Common myeloid progenitor, CD34-positive (primary cell): ENCODE measurements around the gene SRD5A2.

Experiments used
- CTCF ChIA-PET: fragments of 350-600 bp; sonication (Branson Sonifier 250); formaldehyde crosslinking; loops from one replicate; lab custom pipeline; 2021; ENCODE audit warnings: antibody characterized with exemption; lab: Charles Lee
- POLR2A ChIA-PET: fragments of 350-600 bp; sonication (Branson Sonifier 250); formaldehyde crosslinking; loops from one replicate; lab custom pipeline; 2021; ENCODE audit warnings: antibody characterized with exemption; lab: Charles Lee
- DNase-seq, 3 donors: peaks; one replicate each; pipeline versions ENCODE4 v3.0.0 to v3.0.0-alpha.2; 2013
- H3K27ac ChIP-seq, 2 experiments: 1 replicate in 1 of 2; 2 replicates in 1 of 2; pipeline ENCODE4 v1.7.0; 2013; ENCODE audit warnings: inconsistent platforms in 2 of 2, low read length in 2 of 2, mild to moderate bottlenecking in 2 of 2, low read depth in 1 of 2, moderate library complexity in 1 of 2; ENCODE audit not compliant: severe bottlenecking in 2 of 2, insufficient read depth in 1 of 2, poor library complexity in 1 of 2
- H3K27me3 ChIP-seq, 5 experiments: replicated peaks in 2 of 5; 1 replicate in 3 of 5; 2 replicates in 2 of 5; pipeline versions ENCODE4 v1.6.1 to v1.7.0; 2013; ENCODE audit warnings: low read length in 4 of 5, mild to moderate bottlenecking in 2 of 5, moderate library complexity in 2 of 5, inconsistent platforms in 1 of 5; ENCODE audit not compliant: insufficient read depth in 5 of 5, control insufficient read depth in 4 of 5
- H3K36me3 ChIP-seq, 4 experiments: 1 replicate in 2 of 4; 2 replicates in 2 of 4; pipeline versions ENCODE4 v1.6.1 to v1.7.0; 2013; ENCODE audit warnings: low read length in 3 of 4, control low read depth in 1 of 4, mild to moderate bottlenecking in 1 of 4; ENCODE audit not compliant: control insufficient read depth in 4 of 4, insufficient read depth in 4 of 4
- H3K4me1 ChIP-seq, 4 experiments: 1 replicate in 3 of 4; 2 replicates in 1 of 4; pipeline versions ENCODE4 v1.6.1 to v1.7.1; 2013; ENCODE audit warnings: low read length in 3 of 4, mild to moderate bottlenecking in 3 of 4, control low read depth in 1 of 4, inconsistent platforms in 1 of 4, moderate library complexity in 1 of 4; ENCODE audit not compliant: control insufficient read depth in 4 of 4, insufficient read depth in 4 of 4; ENCODE audit errors: control extremely low read depth in 1 of 4
- H3K4me3 ChIP-seq, 7 experiments: 1 replicate in 4 of 7; 2 replicates in 3 of 7; pipeline versions ENCODE4 v1.5.1 to v1.7.0; 2013; ENCODE audit warnings: mild to moderate bottlenecking in 7 of 7, low read length in 6 of 7, moderate library complexity in 6 of 7, inconsistent platforms in 2 of 7, low read depth in 2 of 7, control low read depth in 1 of 7; ENCODE audit not compliant: insufficient read depth in 4 of 7, control insufficient read depth in 1 of 7; ENCODE audit errors: extremely low read depth in 1 of 7
- H3K9me3 ChIP-seq, 5 experiments: 1 replicate in 4 of 5; 2 replicates in 1 of 5; pipeline versions ENCODE4 v1.6.1 to v1.7.1; 2013; ENCODE audit warnings: low read length in 4 of 5, mild to moderate bottlenecking in 2 of 5, inconsistent platforms in 1 of 5, low read depth in 1 of 5, moderate library complexity in 1 of 5; ENCODE audit not compliant: control insufficient read depth in 4 of 5, insufficient read depth in 2 of 5; ENCODE audit errors: control extremely low read depth in 1 of 5
- WGBS: methylation state at CpG from one replicate; pipeline ENCODE4 v1.1.5; 2013; ENCODE audit not compliant: insufficient coverage; 5-methylcytosine and 5-hydroxymethylcytosine counted together

Gene SRD5A2

DNA sequence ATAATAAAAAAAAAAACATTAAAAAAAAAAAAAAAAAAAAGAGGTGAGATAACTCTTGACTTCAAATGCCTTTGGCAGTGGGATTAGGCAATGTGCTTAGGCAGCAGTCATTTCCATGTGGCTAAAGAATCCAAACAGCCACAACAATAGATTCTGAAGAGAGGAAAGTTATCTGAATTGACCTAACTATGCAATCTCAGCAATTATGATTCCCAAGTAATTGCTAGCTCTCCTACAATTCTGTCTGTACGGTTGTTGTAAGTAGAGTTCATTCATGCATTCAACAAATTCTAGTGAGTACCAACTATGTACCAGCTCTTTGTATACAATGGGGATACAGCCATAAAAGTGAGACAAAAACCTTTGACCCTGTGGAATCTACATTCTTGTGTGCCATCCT lies 3.6 kb downstream of the SRD5A2 start:
- no peaks in the 10 kb centered on the region for H3K36me3 ChIP-seq
- CTCF ChIA-PET, result no interaction called here
- peaks cover 7 to 43% (median 18%) of the 10 kb centered on the region in 5 experiments for H3K27me3 ChIP-seq
- no peak overlapping the region for H3K4me3 ChIP-seq
- H3K9me3 ChIP-seq, result peaks cover 0 to 13% (median 2%) of the 10 kb centered on the region in 5 experiments
- no peak for DNase-seq
- no peak overlapping the region for H3K27ac ChIP-seq
- POLR2A ChIA-PET, result no interaction called here
- WGBS, result 100% methylated on average over 1 of the region's 1 CpG
- H3K4me1 ChIP-seq, result peaks cover 0 to 3% (median 0%) of the 10 kb centered on the region in 4 experiments

DNA sequence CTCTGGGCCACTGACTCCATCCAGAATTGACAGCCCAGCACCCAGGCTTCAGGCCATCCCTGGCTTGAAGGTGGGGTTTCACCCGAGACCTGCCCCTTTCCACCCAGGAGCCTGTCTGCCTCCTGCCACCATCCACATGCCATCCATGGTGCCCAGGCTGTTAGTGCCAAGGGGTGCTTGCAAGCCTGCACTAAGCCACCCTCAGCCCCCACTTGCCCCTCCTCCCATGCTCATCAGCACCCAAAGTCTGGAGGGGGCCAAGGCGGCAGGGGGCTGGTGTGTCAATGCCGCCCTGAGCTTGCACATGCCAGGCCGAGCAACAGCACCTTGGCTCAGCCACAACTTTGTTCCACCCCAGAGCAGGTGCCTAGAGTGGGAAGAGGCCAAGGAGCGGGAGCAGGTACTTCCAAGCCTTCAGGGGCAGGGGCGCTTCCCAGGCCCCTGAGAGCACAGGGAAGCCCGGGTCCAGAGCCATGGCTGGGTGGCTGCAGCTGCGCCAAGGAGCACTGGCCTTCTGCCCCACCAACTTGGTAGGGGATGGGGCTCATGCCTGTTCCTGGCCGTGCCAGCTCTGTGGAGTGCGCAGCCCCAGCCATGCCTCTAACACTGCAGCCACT lies 12.0 kb downstream of the SRD5A2 start:
- DNase-seq, result no peak
- Histone ChIP-seq H3K27me3 (peaks cover 0 to 2% (median 0%) of the 10 kb centered on the region in 5 experiments), H3K4me3 (no peak overlapping the region), H3K27ac (no peak overlapping the region), H3K4me1 (no peaks in the 10 kb centered on the region), H3K9me3 (peaks cover 0 to 3% (median 0%) of the 10 kb centered on the region in 5 experiments), H3K36me3 (no peaks in the 10 kb centered on the region)
- POLR2A ChIA-PET, result no interaction called here
- 91% methylated on average over 8 of the region's 10 CpGs for WGBS
- CTCF ChIA-PET, result no interaction called here

DNA sequence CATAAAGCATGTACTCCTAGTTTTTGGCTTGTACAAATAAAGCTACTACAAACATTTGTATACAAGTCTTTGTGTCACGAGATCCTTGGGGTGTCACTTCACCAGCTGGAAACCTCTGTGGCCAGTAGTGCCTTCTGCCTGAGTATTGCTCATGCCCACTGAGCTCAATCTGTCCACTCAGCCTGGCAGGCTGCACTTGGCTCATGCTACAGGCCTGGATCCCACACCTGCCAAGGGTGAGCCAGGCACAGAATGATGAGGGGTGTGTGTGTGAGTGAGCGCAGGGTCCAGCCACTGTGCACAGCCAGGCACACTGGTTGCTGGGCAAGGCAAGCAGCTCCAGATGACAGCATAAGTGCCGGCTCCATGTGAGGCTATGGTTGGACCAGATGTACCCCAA lies 13.1 kb downstream of the SRD5A2 start:
- H3K36me3 ChIP-seq, result no peaks in the 10 kb centered on the region
- POLR2A ChIA-PET, result no interaction called here
- peaks cover 0 to 3% (median 0%) of the 10 kb centered on the region in 5 experiments for H3K9me3 ChIP-seq

DNA sequence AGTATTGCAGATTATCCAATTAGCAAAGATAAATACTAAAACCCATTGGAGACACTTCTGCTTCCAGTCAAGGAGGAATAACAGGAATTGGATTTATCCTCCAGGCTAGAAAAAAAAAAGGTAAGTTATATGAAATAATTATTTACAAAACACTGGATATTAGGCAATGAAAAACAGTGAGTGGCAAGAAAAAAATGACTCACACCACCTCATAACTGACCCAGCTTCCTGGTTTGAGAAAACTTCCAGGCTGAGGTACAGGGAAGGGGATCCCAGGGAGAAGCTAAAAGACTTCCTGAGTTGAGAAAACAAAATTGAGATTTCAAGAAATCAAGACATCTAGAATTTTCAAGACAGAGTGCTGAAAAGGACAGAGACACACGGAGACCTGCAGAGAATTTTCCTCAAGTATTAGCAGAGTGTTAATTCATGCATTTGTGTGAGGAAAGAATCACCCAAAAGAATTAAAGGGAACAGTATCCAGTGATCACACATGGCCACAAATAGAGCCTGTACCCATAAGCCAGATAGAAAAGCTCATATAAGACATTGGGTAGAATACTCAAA lies 17.4 kb downstream of the SRD5A2 start:
- Histone ChIP-seq H3K9me3 (no peaks in the 10 kb centered on the region), H3K36me3 (no peaks in the 10 kb centered on the region), H3K27ac (no peak overlapping the region), H3K27me3 (peaks cover 0 to 3% (median 0%) of the 10 kb centered on the region in 5 experiments), H3K4me1 (no peaks in the 10 kb centered on the region), H3K4me3 (no peak overlapping the region)
- 0% methylated on average over 1 of the region's 1 CpG for WGBS
- POLR2A ChIA-PET, result no interaction called here
- no peak for DNase-seq
- CTCF ChIA-PET, result no interaction called here

More for the DNA sequence above, 13.1 kb downstream of the SRD5A2 start:
- Histone ChIP-seq H3K4me1 (no peaks in the 10 kb centered on the region), H3K27me3 (peaks cover 0 to 2% (median 0%) of the 10 kb centered on the region in 5 experiments), H3K27ac (no peak overlapping the region), H3K4me3 (no peak overlapping the region)
- CTCF ChIA-PET, result no interaction called here
- no peak for DNase-seq
- 97% methylated on average over 3 of the region's 3 CpGs for WGBS

DNA sequence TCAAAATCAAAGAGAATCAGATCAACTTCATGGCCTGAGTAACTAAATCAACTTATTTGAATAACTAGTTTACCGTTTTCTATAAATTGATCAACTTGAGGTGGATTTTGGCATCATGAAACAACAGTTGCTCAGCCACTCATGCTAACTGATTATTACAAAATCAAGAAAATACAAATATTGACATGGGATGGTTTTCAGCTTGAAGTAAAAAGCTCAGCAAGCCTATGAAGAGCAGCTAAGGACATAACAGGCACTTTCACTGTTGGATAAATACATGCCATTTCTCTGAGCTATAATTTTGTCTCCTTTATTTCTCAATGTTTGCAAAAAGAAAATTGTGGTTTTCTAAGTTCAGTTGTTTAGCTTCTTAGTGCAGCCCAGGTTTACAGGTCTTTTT lies 18.9 kb downstream of the SRD5A2 start:
- H3K9me3 ChIP-seq, result no peaks in the 10 kb centered on the region
- no peak overlapping the region for H3K27ac ChIP-seq
- POLR2A ChIA-PET, result no interaction called here
- DNase-seq, result no peak
- H3K36me3 ChIP-seq, result no peaks in the 10 kb centered on the region
- H3K4me1 ChIP-seq, result no peaks in the 10 kb centered on the region
- CTCF ChIA-PET, result interaction anchor here (0.8 kb wide), 1 partner anchor 33 kb away, joined by 3 read pairs; no protein-coding TSS in a partner anchor
- no peak overlapping the region for H3K4me3 ChIP-seq
- WGBS, result no CpG with 5 or more reads among the region's 1 CpG
- H3K27me3 ChIP-seq, result peaks cover 0 to 3% (median 0%) of the 10 kb centered on the region in 5 experiments

DNA sequence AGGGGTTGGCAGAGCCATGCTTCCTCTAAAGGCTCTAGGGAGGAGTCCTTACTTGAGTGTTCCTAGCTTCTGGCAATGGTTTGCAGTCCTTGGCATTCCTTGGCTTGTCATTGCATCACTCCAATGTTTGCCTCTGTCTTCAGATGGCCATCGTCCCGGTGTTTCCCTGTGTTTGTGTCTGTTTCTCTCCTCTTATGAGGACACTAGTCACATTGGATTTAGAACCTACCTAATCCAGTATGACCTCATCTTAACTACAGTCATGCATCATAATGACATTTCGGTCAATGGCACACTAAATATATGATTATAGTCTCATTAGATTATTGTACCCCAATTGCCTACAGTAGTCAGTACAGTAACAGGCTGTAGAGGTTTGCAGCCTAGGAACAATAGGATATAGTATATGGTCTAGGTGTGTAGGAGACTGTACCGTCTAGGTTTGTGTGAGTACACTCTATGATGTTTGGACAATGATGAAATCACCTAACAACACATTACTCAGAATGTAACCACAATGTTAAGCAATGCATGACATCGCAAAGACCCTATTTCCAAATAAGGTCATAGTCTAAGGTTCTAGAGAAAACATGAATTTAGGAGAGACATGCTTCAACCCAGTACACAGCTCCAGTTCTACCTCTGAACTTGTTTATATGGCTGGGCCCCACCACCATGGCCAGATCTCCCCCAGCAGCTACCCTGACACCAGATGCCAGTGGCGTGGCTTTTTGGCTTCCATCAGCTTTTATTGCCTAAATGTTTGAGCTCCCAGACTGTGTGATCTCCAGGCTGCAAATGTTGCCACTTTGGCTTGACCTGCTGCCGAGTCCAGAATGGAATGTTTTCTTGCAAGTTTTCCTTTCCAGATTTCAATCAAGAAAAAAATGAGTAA lies 22.1 kb downstream of the SRD5A2 start:
- Histone ChIP-seq H3K4me1 (no peaks in the 10 kb centered on the region), H3K27ac (no peak overlapping the region), H3K36me3 (no peaks in the 10 kb centered on the region), H3K4me3 (no peak overlapping the region), H3K9me3 (peaks cover 0 to 8% (median 2%) of the 10 kb centered on the region in 5 experiments), H3K27me3 (peaks cover 0 to 3% (median 0%) of the 10 kb centered on the region in 5 experiments)
- CTCF ChIA-PET, result no interaction called here
- 86% methylated on average over 5 of the region's 7 CpGs for WGBS
- POLR2A ChIA-PET, result no interaction called here
- no peak for DNase-seq

DNA sequence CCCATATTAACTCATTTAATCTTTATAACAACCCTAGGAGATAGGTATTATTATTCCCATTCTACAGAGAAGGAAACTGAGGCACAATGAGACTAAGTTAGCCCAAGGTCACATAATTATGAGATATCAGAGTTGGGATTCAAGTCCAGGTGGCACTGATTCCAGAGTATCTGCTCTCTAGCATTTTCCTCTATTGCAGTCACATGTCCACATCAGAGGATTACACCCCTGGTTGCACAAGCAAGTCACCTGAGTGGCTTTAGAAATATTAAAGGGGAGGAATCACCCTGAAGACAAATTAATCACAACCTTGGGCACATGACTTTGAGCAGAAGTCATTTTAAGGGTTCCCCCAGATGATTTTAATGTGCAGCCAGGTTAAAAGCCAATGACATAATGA lies 23.8 kb downstream of the SRD5A2 start:
- Histone ChIP-seq H3K9me3 (peaks cover 0 to 16% (median 5%) of the 10 kb centered on the region in 5 experiments), H3K27me3 (peaks cover 0 to 3% (median 0%) of the 10 kb centered on the region in 5 experiments), H3K36me3 (no peaks in the 10 kb centered on the region), H3K4me1 (no peaks in the 10 kb centered on the region), H3K27ac (no peak overlapping the region), H3K4me3 (no peak overlapping the region)
- ChIA-PET POLR2A (no interaction called here), CTCF (no interaction called here)
- DNase-seq, result no peak
